HG02884 (cell line): Measurements from ENCODE around the gene THRB.
A peak's percentile ranks its signal among the peaks of the same experiment; 100 is the strongest.

ENCODE experiments used
- ATAC-seq: cut with Tn5 transposase; IDR thresholded peaks from one replicate; pipeline ENCODE4 v1.9.1; 2021; ENCODE audit warnings: mild to moderate bottlenecking, moderate library complexity; ENCODE audit not compliant: unreplicated experiment

The THRB gene

DNA sequence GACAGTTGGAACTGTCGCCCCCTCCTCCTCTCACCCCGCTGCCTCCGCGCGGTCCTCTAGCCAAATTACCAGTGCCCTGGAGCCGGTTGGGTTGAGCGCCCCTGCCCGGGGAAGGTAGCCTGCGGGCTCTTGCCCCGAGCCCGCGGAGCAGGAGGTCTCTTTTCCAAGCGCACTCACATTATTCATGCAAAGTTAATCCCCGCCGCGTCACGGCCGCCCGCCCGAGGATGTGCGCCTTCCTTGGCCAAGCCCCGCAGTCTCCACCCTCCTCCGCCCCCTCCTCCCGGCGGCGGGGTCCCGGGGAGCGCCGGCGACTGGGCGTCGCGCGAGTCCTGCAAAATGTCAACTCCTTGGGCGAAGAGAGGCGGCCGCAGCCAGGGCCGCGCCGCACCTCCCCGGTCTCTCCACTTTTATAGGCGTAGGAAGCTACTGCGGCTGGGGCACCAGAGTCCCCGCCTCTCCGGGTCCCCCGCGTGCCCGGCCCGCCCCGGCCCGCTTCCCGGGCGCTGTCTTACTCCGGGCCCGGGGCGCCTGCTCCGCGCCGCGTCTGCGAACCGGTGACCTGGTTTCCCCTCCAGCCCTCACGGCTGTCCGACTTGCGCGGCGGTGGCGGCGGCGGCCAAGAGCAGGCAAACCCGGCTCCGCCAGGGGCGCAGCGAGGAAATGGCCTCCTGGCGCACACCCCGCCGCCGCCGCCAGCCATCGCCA is at the start of gene THRB:
THRB (minus strand) TSS at position 233 of the 708 bp plus-strand sequence.
- ATAC-seq: peak; percentile 52

DNA sequence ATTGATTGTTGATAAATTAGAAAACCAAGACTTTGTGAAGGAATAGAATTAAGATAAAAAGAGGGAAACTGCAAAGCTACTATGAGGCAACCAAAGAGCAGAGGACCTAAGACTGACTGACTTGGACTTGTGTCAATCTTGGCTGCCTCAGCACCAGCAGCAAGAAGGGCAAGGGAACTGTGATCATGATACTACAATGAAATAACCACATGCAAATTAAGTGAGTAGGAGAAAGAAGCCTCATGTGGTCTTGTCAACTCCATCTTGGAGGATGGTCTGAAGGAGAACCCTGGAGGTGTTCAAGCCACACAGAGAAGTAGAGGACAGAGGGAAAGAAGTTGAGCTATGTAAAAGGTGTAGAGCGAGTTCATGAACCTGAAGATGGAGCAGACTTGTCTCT is 47.3 kb upstream of the THRB start:
- no peak for ATAC-seq

DNA sequence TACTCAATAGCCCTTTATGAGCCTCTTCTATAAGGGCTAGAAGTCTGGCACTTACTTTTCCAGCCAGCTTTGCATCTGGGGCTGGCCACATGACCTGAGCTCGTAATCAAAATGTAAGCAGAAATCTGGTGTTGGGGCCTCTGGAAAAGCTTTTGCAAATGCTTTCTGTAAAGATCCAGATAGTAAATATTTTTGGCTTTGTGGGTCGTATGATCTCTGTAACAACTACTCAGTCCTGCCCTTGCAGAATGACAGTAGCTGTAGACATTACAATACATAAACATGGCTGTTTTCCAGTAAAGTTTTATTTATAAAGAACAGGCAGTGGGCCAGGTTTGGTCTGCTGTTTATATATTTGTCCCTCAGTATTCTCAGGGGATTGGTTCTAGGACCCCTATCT is 46.2 kb upstream of the THRB start:
- ATAC-seq: no peak

DNA sequence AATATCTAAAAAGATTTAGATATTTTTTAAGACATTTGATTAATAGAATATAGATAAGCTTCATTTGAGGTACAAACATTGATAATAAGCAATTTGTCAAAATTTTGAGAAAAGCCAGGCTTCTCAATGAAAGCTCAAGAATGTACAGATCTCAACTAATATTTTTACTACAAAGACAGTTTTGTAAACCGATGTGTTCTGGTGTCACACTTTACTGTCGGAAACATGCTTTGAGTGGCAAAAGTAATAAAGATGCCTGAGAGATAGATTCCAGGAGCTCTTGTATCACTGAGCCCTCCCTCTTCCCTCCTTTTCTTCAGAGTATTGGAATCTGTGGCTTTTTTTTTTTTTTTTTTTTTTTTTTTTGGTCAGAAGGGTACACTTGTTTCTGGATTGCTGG is 45.0 kb upstream of the THRB start:
- ATAC-seq: no peak

DNA sequence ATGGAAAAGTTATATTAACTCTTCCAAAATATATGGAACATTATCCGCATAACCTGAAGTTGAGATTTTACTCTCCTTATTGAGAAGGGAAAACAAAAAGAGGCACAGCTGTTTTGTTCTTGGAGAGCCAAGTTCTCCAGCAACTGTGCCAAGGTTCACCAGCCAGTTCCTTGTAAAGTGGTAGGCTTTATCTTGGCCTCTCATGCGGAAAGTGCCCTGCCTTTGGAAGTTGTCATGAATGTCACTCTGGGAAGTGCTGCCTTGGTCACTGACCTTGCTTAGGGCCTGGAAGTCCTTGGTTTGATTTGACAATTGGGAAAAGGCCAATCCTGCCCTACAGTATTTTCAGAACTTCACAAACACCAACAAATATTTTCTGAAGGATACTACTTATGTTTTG is 44.2 kb upstream of the THRB start:
- no peak for ATAC-seq

DNA sequence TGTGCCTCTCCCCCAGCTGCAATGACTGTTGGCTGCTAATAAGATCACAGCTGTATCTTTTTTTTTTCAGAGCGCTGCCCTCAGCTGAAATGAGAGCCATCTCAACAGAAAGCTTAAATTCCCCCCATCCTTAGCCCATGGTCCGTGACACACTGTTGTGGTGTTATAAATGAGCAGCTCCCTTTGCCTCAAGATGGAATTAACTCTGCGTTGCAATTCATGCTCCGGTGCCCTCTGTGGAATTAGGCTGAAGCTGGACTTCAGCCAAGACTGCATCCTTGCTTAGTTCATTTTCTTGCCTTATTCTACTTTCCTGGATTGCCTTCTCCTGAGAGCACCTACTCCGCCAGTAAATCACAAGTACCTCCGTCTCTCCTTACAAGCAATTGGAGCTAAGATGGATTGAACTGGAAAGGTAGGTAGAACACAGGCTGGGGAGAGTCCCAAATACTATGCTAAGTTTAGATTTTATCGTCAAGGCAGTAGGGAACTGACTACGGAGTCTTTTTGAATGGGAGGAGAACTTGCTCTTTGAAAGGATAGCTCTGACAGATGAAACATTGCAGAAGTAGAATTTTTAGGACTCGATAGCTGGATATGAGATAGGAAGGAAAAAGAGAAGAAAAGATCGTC is 39.0 kb upstream of the THRB start:
- no peak for ATAC-seq

DNA sequence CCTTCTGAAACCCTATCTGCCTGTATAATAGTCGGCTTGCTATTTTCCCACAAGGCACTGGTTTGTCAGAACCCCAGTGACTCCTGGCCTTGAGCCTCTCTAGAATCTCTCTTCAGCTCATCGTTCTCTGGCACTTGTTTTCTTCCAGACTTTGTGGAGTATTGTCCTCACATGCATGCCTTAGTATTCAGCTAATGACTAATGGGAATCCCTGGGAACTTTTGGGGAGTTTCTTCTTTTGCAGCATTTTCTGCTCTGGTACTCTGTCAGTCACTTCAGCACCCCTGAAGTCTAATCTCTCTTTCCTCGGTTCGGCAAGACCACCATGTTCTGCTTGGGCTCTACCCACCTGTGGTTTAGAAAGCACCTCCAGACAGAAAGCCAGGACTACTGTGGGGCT is 35.8 kb upstream of the THRB start:
- no peak for ATAC-seq

DNA sequence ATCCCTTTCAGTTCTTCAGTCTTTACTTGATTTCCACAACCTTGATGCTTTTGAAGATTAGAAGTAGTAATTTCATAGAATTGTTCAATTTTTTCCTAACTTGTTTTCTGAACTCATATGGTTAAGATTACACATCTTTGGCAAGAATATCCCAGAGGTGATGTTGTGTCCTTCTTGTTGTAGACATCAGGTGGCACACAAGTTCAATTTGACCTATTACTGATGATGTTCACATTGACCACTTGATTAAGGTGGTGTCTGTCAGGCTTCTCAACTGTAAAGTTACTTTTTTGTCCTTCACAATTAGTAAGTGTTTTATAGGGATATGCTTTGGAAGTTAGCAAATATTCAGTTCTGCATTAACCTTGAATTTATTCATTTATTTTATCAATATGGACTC is 34.6 kb upstream of the THRB start:
- no peak for ATAC-seq

DNA sequence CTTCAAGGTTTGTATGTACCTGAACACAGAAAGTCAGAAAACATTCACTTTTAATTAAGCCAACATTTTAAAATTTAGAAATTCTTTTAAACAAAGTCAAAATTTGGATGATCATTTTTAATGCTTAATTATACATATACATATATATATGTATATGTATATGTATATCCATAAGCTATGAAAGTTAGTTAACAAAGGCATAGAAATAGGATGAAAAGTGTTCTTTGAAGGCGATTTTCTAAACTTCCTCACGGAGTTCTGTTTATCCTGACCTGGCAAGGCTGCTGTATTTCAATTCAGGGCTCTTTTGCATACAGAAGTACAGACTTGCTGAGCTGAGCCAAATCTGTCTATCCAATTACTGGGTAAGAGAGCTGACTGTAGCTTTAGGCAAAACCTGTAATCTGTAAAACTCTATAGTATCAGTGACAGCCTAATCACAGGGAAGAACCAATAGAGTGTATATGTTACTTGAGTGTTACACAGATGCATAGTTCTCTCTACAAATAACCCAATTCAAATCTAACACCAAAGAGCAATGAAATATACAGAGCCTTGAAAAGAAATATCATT is 32.1 kb upstream of the THRB start:
- no peak for ATAC-seq

DNA sequence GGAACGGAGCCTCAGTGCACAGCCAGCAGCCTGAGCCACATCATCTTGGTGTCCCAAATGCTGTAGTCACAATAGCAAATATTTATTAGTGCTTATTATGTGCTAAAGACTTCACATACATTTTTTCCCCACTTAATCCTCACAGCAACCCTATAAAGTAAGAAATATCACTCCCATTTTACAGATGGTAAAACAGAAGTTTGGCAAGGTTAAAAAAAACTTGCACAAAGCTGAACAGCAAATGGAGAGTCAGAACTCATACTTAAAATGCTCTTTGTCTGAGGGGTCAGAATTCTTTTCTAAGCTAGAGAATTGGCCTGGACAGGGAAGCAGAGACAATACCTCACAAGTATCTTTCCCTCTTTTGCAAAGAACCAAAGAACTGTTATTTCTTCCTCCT is 30.9 kb upstream of the THRB start:
- no peak for ATAC-seq

DNA sequence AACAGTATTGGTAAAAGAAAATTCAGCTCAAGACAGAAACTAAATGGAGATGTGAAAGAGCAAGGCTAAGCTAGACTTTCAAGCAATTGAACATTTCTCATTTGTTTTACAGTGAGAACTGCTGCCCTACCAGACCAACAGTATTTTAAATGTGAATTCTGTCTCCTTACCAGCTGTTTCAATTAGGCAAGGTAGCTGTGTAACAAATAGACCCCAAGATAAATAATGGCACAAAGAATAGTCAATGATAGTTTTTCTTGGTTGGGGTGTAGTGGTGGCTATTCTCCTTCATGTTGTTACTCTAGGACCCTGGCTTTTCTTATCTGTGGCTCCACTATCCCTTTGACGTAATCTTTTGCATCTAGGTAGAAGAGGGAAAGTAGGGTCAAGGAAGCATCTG is 30.4 kb upstream of the THRB start:
- no peak for ATAC-seq

DNA sequence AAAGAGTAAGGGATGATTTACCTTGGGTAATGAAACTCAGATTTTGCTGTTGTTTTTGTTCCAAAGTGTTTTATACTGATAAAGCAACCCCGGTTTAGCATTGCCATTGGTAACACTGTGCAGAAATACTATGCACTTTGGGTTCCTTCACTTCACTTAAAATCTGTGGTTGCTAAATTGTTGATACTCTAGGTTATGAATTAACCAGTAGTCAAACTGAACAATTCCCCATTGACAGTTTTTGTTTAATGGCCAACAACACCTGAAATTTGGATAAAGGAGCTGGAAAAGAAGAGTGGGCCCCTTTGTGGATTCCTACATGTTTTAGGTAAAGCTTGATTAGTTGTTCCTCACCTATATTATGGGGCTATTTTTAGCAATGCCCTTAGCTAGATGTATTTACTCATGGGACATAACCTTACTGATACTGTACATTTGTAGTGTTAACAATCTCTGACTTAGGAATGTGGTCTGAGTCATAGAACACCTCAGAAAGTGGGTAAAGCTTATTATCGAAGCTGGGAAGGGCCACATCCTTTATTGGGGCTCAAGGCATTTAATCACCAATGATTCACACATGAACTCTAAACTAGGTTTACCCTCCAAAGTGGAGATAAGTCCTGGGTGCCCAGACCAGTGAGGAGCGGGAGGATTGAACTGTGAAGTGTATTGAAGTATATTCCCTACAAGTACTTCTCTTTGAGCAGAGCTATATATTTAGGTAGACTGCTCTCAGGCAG is 29.5 kb upstream of the THRB start:
- ATAC-seq: no peak

DNA sequence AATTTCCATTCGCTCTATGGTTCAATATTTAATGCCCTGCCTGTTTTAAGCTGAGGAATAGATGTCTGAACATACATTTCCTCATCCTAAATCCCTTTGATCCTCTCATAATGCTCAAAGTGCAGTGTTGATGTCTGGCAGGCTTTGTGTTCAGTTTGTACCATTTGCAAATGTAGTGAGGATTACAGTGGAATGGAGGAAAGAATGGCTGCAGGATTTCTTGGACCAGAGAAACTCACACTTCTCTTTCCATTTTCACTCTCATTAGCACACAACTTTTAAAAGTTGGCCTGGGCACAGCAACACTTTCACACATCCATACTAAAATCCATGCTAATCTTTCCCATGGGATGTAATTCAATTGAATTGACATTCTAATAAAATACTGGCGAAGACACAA is 28.6 kb upstream of the THRB start:
- ATAC-seq: no peak

DNA sequence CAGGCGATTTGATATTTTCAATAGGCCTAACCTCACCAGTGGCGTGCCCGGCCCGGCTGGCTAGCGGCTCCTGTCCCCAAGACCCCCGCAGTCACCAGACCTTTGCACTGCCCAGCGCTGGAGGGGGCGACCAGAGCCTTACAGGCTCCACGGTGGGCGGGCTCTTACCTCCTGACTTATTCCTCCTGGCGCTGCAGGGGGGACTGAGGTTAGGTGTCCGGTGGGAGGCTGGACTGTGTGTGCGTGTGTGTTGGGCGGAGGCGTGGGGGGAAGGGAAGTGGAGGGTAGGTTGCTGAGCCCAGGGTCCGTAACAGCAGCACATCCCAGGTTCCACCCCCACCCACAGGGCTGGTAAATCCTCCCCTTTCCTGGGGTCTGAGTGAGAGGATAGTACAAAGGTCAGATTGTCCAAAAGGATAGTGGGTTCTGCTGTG is 27.5 kb upstream of the THRB start:
- ATAC-seq: no peak

DNA sequence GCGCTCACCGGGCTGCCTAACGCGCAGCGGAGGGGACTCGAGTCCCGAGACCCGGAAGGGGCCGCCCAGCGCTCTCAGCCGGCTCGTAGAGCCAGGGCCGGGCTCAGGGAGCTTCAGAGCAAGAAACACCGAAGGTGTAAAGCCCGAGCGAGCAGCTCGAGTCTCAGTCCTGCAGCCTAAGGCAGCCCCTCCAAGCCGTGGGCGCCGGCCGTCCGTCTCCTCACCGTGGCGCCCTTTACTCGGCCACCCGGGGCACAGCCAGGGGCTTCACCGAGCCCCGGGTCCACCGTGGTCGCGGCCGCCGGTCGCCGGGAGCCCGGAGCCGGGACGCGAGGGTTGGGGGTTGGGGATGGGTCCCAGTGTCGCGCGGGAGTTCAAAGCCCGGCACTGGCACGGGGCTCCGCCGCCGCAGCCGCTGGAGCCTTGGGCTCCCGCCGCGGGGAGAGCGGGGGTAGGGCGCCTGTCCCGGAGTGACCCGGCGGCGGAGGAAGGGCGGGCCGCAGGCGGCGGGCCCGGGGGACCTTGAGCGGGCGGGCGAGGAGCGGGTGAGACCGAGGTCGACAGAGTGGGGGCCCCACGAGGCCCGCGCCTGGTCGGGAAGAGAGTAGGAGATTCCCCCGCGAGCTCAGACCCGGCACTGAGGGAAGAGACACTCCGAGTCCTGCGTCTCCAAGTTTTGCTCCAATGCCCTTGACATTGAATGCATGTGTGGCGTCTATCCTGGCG is 26.9 kb upstream of the THRB start:
- ATAC-seq: no peak

DNA sequence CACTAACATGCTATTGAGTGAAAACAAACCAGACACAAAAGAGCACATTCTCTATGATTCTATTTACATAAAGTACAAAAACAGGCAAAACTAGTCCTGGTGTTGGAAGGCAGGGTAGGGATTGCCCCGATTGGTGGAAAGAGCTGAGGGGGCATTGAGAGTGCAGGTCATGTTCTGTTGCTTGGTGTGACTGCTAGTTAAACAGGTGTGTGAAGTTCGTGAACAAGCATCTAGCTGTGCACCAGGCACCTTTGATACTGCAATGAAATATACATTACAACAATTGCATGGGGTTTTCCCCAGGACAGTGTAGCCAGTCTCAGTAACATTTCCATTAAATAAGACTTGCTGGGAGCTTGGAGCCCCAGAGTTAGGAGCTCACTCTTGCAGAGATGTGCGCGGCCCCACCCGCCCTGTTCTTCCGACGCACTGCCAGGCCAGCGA is 26.3 kb upstream of the THRB start:
- no peak for ATAC-seq

DNA sequence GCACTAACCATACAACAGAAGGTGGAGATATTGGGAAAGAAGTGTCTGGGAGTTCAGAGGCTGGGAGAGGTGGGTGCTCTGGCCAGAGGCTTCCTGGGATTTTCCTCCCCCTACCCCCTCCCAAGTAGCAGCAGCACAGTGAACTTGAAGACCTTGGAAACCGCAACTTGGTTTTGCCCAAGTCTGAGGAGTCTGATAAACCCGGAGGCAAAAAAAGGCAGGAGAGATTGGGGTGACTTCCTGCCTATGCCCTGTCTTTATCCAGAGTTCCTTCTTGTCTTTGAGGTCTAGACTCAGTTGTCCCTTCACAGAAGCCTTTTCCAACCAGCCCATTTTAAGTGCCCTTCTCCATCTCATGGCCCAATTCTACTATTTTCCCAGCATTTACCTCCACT is 25.4 kb upstream of the THRB start:
- ATAC-seq: no peak

DNA sequence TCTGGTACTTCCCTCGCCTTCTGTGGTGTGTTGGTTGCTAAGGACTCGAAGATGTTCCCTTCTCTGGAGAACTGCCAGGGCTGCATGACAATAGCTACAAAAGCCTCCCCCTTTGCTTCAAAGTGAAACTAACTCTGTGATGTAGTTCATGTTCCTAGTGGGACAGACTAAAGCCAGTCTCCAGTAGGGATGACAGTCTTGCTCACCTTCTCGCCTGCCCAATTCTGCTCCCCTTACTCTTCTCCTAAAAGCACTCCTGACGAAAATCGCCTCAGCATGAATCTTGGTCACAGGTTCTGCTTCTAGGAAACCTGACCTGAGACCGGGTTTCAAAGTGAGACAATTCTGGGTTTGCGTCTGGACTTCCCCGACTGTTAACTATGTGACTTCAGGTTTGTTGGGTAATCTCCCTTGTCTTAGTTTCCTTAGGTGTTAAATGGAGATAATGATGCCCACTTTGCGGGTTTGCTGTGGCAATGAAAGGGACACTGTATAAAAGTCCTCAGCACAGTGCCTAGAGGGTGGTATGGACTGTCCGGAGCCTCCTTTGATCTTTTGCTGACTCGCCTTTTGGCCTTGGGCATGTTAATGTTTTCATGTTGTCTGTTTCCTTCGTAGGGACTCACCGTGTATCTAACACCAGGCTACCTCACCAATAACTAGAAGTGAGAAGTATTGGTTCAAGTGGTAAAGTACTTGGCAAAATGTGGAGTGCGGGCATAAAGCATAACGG is 24.9 kb upstream of the THRB start:
- peak; percentile 59 for ATAC-seq

DNA sequence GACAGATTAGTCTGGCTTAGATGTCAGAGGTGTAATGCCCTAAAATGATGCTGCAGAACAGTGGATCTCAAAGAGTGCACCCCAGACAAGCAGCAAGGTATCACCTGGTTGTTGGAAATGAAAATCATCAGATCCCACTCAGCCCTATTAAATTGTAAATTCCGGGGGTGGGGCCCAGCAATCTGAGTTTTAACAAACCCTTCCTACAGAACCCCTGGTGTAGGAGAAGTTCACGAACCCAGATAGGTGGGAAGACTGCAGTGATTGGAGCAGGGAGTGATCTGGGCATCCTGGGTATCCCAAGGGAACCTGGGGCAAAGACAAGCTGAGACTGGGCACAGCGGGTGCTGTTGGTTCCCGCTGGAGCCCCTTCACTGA is 24.3 kb upstream of the THRB start:
- no peak for ATAC-seq

DNA sequence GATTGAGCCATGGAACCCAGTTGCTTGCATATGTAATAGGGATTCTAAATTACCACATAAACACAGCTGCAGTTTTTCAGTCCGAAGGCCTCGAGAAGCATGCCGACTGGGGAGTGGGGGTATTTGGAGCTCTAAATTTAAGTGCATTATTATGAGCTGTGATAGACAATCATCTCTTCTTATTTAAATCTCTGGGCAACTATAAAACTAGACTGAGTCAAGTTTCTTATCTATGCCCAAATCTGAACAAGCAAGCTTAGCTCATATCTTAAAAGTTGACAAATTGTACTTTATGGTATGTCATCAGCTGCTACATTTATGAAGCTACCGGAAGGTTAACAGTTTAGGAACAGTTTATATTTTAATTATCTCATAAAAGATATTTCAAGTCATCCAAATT is 19.5 kb upstream of the THRB start:
- no peak for ATAC-seq

DNA sequence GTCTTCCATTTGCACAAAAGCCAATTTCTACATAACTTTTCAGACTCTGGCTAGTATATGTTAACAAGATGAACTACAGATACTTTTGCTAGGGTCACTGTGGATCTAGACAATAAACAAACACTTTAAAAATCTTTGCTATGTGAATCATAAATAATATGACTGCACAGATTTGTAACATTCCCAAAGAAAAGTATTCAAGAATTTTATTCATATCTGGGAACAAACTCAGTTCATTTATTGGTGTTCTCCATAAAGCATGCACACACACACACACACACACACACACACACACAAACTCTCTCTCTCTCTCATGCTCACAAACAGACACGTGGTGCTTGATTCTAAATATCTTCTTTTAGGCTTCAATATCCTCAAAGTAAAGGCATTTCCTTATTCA is 18.8 kb upstream of the THRB start:
- ATAC-seq: no peak
